ENCODE measurements around the gene ALDH1A2.

- no peak for TF ChIP-seq CTCF (IDR thresholded peaks at IDR 0.05)
- no peak for TF ChIP-seq EZH2 (IDR thresholded peaks at IDR 0.05)
- no peak for TF ChIP-seq EZH2phosphoT487 (IDR thresholded peaks at IDR 0.05)
Observed at GRCh38 chr15:58103482-58103881, 38.0 kb upstream of the ALDH1A2 start.
